Measurements from ENCODE around the gene RNF115. TPM values are rescaled to one million over a fixed set of nuclear protein-coding genes. Genes with fewer than 3 reads are reported as not detected.
"Not testable (repeated sequence)": the region's sequence is repeated elsewhere in the genome, so short reads cannot be mapped to it uniquely, and the experiment has no call there.

Gene RNF115
- total and polyA plus RNA-seq, 2 of the 4 experiments (the other 2 are of a cell fraction): 13.5 to 22.9 TPM

- Histone ChIP-seq H3K36me3 (ENCODE audit: control insufficient read depth, insufficient read depth, low read length) (peaks cover 10% of the 10 kb centered on the region), H3K79me1 (ENCODE audit: low read depth in 1 of 2, low read length in 2 of 2) (peaks cover 10 to 24% of the 10 kb centered on the region in 2 experiments; a peak in 3 of 4 replicates)
- H3K18ac ChIP-seq (ENCODE audit: low read depth, low read length); H3K56ac ChIP-seq (ENCODE audit: extremely low read depth, insufficient read depth, low read length); H3K4ac ChIP-seq (ENCODE audit: low read depth, low read length); H2BK120ac ChIP-seq (ENCODE audit: low read depth, low read length); H4K91ac ChIP-seq (ENCODE audit: insufficient read depth, low read depth, low read length); H2BK5ac ChIP-seq (ENCODE audit: low read depth, low read length, poor library complexity, severe bottlenecking); POLR2A ChIA-PET (ENCODE audit: unreplicated experiment); H3K4me3 ChIP-seq (ENCODE audit: insufficient read depth, low read depth, low read length); H2AFZ ChIP-seq (replicated peaks; ENCODE audit: low read length, poor library complexity); H3K27ac ChIP-seq (ENCODE audit: insufficient read depth, low read length); dilution Hi-C loops (cut with HindIII; ENCODE audit: low sequenced_read_pairs, unreplicated experiment); BruUV-seq (replicated peaks); H3K4me2 ChIP-seq (ENCODE audit: low read depth, low read length); H4K5ac ChIP-seq (ENCODE audit: low read depth, low read length); DNase-seq; H2BK20ac ChIP-seq (ENCODE audit: low read depth, low read length); H3K14ac ChIP-seq (replicated peaks; ENCODE audit: low read depth, low read length); H4K20me1 ChIP-seq (ENCODE audit: insufficient read depth, low read length); H4K8ac ChIP-seq (ENCODE audit: low read depth in 2 of 2, low read length in 2 of 2); in situ Hi-C loops (cut with MboI; ENCODE audit: low sequenced_read_pairs); ATAC-seq (ENCODE audit: low read depth); H3K23ac ChIP-seq (ENCODE audit: low read depth, low read length); H2AK9ac ChIP-seq (replicated peaks; ENCODE audit: low read depth, low read length, poor library complexity); H3K9me1 ChIP-seq (ENCODE audit: insufficient read depth, low read length); CTCF ChIA-PET; H3K4me1 ChIP-seq (ENCODE audit: control insufficient read depth, insufficient read depth, low read length); H2AK5ac ChIP-seq (ENCODE audit: low read depth, low read length); H3K9ac ChIP-seq (ENCODE audit: low read depth, low read length); intact Hi-C loops (cut with micrococcal nuclease); H3K9me3 ChIP-seq (ENCODE audit: control insufficient read depth, insufficient read depth, low read length); H3K27me3 ChIP-seq (ENCODE audit: control insufficient read depth, insufficient read depth, low read length); H2BK15ac ChIP-seq (ENCODE audit: low read depth, low read length): not testable (repeated sequence)
- WGBS, 2 experiments (ENCODE audit: extremely low coverage in 2 of 2, insufficient read length in 1 of 2): 100% methylated on average over 1 of the region's 10 CpGs; no CpG with 5 or more reads in 1 of the 2 experiments
Measured at GRCh38 chr1:145768004-145768403, 55.9 kb downstream of the RNF115 start.

- in situ Hi-C loops (cut with MboI; ENCODE audit: low sequenced_read_pairs); CTCF ChIA-PET: not testable (repeated sequence)
- WGBS, 2 experiments (ENCODE audit: extremely low coverage in 2 of 2, insufficient read length in 1 of 2): 96% methylated on average over 8 of the region's 29 CpGs; no CpG with 5 or more reads in 1 of the 2 experiments
Measured at GRCh38 chr1:145766926-145767325, 57.0 kb downstream of the RNF115 start.

More at GRCh38 chr1:145766926-145767325, 57.0 kb downstream of the RNF115 start:
- DNase-seq; dilution Hi-C loops (cut with HindIII; ENCODE audit: low sequenced_read_pairs, unreplicated experiment); intact Hi-C loops (cut with micrococcal nuclease); H3K4me2 ChIP-seq (ENCODE audit: low read depth, low read length); H4K5ac ChIP-seq (ENCODE audit: low read depth, low read length); H3K9me1 ChIP-seq (ENCODE audit: insufficient read depth, low read length); H3K56ac ChIP-seq (ENCODE audit: extremely low read depth, insufficient read depth, low read length); H3K4me1 ChIP-seq (ENCODE audit: control insufficient read depth, insufficient read depth, low read length); H2AK5ac ChIP-seq (ENCODE audit: low read depth, low read length); H2AFZ ChIP-seq (replicated peaks; ENCODE audit: low read length, poor library complexity); H4K91ac ChIP-seq (ENCODE audit: insufficient read depth, low read depth, low read length); H2BK15ac ChIP-seq (ENCODE audit: low read depth, low read length); H2BK5ac ChIP-seq (ENCODE audit: low read depth, low read length, poor library complexity, severe bottlenecking); H4K20me1 ChIP-seq (ENCODE audit: insufficient read depth, low read length); H3K9me3 ChIP-seq (ENCODE audit: control insufficient read depth, insufficient read depth, low read length); H2BK120ac ChIP-seq (ENCODE audit: low read depth, low read length); H3K9ac ChIP-seq (ENCODE audit: low read depth, low read length); POLR2A ChIA-PET (ENCODE audit: unreplicated experiment); H3K27ac ChIP-seq (ENCODE audit: insufficient read depth, low read length); H3K18ac ChIP-seq (ENCODE audit: low read depth, low read length); H3K14ac ChIP-seq (replicated peaks; ENCODE audit: low read depth, low read length); H3K4ac ChIP-seq (ENCODE audit: low read depth, low read length); ATAC-seq (ENCODE audit: low read depth); H4K8ac ChIP-seq (ENCODE audit: low read depth in 2 of 2, low read length in 2 of 2); H2BK20ac ChIP-seq (ENCODE audit: low read depth, low read length); H3K23ac ChIP-seq (ENCODE audit: low read depth, low read length); H3K27me3 ChIP-seq (ENCODE audit: control insufficient read depth, insufficient read depth, low read length); H3K4me3 ChIP-seq (ENCODE audit: insufficient read depth, low read depth, low read length); BruUV-seq (replicated peaks); H2AK9ac ChIP-seq (replicated peaks; ENCODE audit: low read depth, low read length, poor library complexity): not testable (repeated sequence)
- Histone ChIP-seq H3K36me3 (ENCODE audit: control insufficient read depth, insufficient read depth, low read length) (peaks cover 12% of the 10 kb centered on the region), H3K79me1 (ENCODE audit: low read depth in 1 of 2, low read length in 2 of 2) (peaks cover 8 to 27% of the 10 kb centered on the region in 2 experiments; a peak in 3 of 4 replicates)

All from IMR-90 (cell line).